Medulla oblongata (tissue), 1 donor: ENCODE results near the gene ZNF700.
"Not testable (repeated sequence)": the region's sequence is repeated elsewhere in the genome, so short reads cannot be mapped to it uniquely, and the experiment has no call there.

Source experiments
- DNase-seq: peaks from one replicate; pipeline ENCODE4 v3.0.0-alpha.2; 2015; ENCODE audit errors: extremely low spot score

ZNF700 gene

GRCh38 chr19:11924886-11925650 lies at the start of gene ZNF700:
Gene ZNF700 (plus strand): TSS chr19:11925107. CDS start chr19:11925211, 104 bp downstream.
- peak; percentile 98 for DNase-seq

- peak; percentile 5 for DNase-seq
Observed at GRCh38 chr19:11879687-11880266, 45.1 kb upstream of the ZNF700 start.

GRCh38 chr19:11880598-11880997 lies 44.3 kb upstream of the ZNF700 start:
- no peak for DNase-seq

- DNase-seq: peak; percentile 66
Observed at GRCh38 chr19:11881151-11881800, 43.6 kb upstream of the ZNF700 start.

GRCh38 chr19:11882606-11883005 lies 42.3 kb upstream of the ZNF700 start:
- no peak for DNase-seq

- DNase-seq: no peak
Observed at GRCh38 chr19:11887234-11887610, 37.7 kb upstream of the ZNF700 start.

GRCh38 chr19:11887611-11888531 lies 37.0 kb upstream of the ZNF700 start, which contains the start of gene ZNF69:
Gene ZNF69 (plus strand): TSS chr19:11887782. CDS start chr19:11887924, 142 bp downstream.
- DNase-seq: peak; percentile 88

GRCh38 chr19:11889901-11890300 lies 35.0 kb upstream of the ZNF700 start:
- not testable (repeated sequence) for DNase-seq

GRCh38 chr19:11890634-11891033 lies 34.3 kb upstream of the ZNF700 start:
- no peak for DNase-seq

- no peak for DNase-seq
Observed at GRCh38 chr19:11894851-11895250, 30.1 kb upstream of the ZNF700 start.

GRCh38 chr19:11902228-11902627 lies 22.7 kb upstream of the ZNF700 start:
- DNase-seq: no peak

- no peak for DNase-seq
Observed at GRCh38 chr19:11905928-11906327, 19.0 kb upstream of the ZNF700 start.

GRCh38 chr19:11911937-11912336 lies 13.0 kb upstream of the ZNF700 start:
- DNase-seq: not testable (repeated sequence)

GRCh38 chr19:11914417-11915051 lies 10.4 kb upstream of the ZNF700 start:
- DNase-seq: not testable (repeated sequence)

- no peak for DNase-seq
Observed at GRCh38 chr19:11921852-11922495, 2.9 kb upstream of the ZNF700 start.

GRCh38 chr19:11925651-11926187 lies 812 bp downstream of the ZNF700 start:
- not testable (repeated sequence) for DNase-seq

- DNase-seq: no peak
Observed at GRCh38 chr19:11927227-11927626, 2.3 kb downstream of the ZNF700 start.

GRCh38 chr19:11931051-11931450 lies 6.1 kb downstream of the ZNF700 start:
- DNase-seq: peak; percentile 57

- DNase-seq: no peak
Observed at GRCh38 chr19:11931513-11931912, 6.6 kb downstream of the ZNF700 start.

GRCh38 chr19:11935829-11936228 lies 10.9 kb downstream of the ZNF700 start:
- not testable (repeated sequence) for DNase-seq
